Measurements from ENCODE around the gene DNAH14. TPM values are rescaled to one million over a fixed set of nuclear protein-coding genes. Genes with fewer than 3 reads are reported as not detected.
"Not testable (repeated sequence)": the region's sequence is repeated elsewhere in the genome, so short reads cannot be mapped to it uniquely, and the experiment has no call there.

Gene DNAH14
- total and polyA plus RNA-seq, 2 donors (not counting 1 experiment from before 2014, with no cell fraction given), result not detected

DNA sequence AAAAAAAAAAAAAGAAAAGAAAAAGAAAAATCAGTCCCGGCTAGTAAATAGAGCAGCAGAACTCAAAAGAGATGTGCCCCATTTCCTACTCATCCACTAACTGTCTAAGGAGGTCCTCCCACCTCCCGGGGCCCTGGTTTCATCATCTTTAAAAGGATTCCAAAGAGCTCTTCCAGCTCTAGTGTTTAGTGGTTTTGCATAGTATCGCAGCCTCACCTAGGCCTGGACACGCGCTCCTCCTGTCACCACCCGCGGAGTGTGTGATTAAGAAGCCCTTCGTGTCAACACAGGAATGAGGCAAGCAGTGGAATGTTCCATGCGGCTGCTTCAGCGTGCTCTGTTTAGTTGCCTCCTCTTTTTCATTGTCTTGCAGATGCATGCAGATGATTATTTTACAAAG is 449.4 kb downstream of the DNAH14 start:
- POLR2A ChIA-PET, result no interaction called here
- no peaks in the 10 kb centered on the region for H3K9me3 ChIP-seq (ENCODE audit: control extremely low read depth in 1 of 3, control insufficient read depth in 2 of 3, insufficient read depth in 1 of 3, low read length in 2 of 3)

GRCh38 chr1:225380691-225381090 is 451.2 kb downstream of the DNAH14 start:
- Histone ChIP-seq H3K4me2 (replicated peaks; ENCODE audit: low read depth, low read length, poor library complexity, severe bottlenecking) (no peak overlapping the region), H2AFZ (ENCODE audit: insufficient read depth, low read depth, low read length, poor library complexity, severe bottlenecking) (no peak overlapping the region), H3K36me3 (replicated peaks in 1 of 2; ENCODE audit: control extremely low read depth in 1 of 2, control insufficient read depth in 1 of 2, extremely low read depth in 1 of 2, insufficient read depth in 2 of 2, low read length in 1 of 2) (no peaks in the 10 kb centered on the region), H3K4me3 (ENCODE audit: control extremely low read depth in 1 of 5, extremely low read depth in 1 of 5, insufficient read depth in 1 of 5, low read depth in 2 of 5, low read length in 4 of 5) (no peak overlapping the region), H3K27ac (ENCODE audit: low read length in 2 of 2) (no peak overlapping the region), H3K9me3 (ENCODE audit: control extremely low read depth in 1 of 3, control insufficient read depth in 2 of 3, insufficient read depth in 1 of 3, low read length in 2 of 3) (no peaks in the 10 kb centered on the region), H3K79me2 (ENCODE audit: control insufficient read depth, insufficient read depth, low read length) (no peaks in the 10 kb centered on the region), H3K4me1 (ENCODE audit: control insufficient read depth in 2 of 2, insufficient read depth in 2 of 2, low read length in 2 of 2) (no peaks in the 10 kb centered on the region), H4K20me1 (ENCODE audit: control insufficient read depth, insufficient read depth, low read length, poor library complexity, severe bottlenecking) (no peaks in the 10 kb centered on the region), H3K9ac (ENCODE audit: low read length) (no peak overlapping the region), H3K27me3 (replicated peaks in 1 of 4; ENCODE audit: control extremely low read depth in 1 of 4, control insufficient read depth in 3 of 4, insufficient read depth in 4 of 4, low read length in 3 of 4) (no peaks in the 10 kb centered on the region)
- TF ChIP-seq EZH2 (IDR thresholded peaks at IDR 0.05; ENCODE audit: borderline replicate concordance, insufficient read depth, low read depth, low read length, poor library complexity, severe bottlenecking), result no peak
- TF ChIP-seq, protein P1, sequence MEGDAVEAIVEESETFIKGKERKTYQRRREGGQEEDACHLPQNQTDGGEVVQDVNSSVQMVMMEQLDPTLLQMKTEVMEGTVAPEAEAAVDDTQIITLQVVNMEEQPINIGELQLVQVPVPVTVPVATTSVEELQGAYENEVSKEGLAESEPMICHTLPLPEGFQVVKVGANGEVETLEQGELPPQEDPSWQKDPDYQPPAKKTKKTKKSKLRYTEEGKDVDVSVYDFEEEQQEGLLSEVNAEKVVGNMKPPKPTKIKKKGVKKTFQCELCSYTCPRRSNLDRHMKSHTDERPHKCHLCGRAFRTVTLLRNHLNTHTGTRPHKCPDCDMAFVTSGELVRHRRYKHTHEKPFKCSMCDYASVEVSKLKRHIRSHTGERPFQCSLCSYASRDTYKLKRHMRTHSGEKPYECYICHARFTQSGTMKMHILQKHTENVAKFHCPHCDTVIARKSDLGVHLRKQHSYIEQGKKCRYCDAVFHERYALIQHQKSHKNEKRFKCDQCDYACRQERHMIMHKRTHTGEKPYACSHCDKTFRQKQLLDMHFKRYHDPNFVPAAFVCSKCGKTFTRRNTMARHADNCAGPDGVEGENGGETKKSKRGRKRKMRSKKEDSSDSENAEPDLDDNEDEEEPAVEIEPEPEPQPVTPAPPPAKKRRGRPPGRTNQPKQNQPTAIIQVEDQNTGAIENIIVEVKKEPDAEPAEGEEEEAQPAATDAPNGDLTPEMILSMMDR (IDR thresholded peaks at IDR 0.05), result no peak
- DNase-seq (no peak), ATAC-seq (ENCODE audit: low read depth) (no peak)
- ChIA-PET POLR2A (no interaction called here), CTCF (no interaction called here)
- Mint-ChIP-seq H3K27me3 (no peaks in the 10 kb centered on the region), H3K27ac (no peak overlapping the region), H3K9me3 (ENCODE audit: insufficient read depth) (peaks cover 2% of the 10 kb centered on the region), H3K4me1 (no peaks in the 10 kb centered on the region), H3K4me3 (no peak overlapping the region)
- WGBS (ENCODE audit: insufficient coverage), result no CpG with 5 or more reads among the region's 1 CpG
- intact Hi-C loops (cut with micrococcal nuclease), result no loop called here

More for the DNA sequence above, 449.4 kb downstream of the DNAH14 start:
- intact Hi-C loops (cut with micrococcal nuclease), result no loop called here
- WGBS (ENCODE audit: insufficient coverage), result 93% methylated on average over 5 of the region's 10 CpGs
- no peak overlapping the region for H3K9ac ChIP-seq (ENCODE audit: low read length)
- H3K4me1 ChIP-seq (ENCODE audit: control insufficient read depth in 2 of 2, insufficient read depth in 2 of 2, low read length in 2 of 2), result no peaks in the 10 kb centered on the region
- ATAC-seq (ENCODE audit: low read depth), result no peak
- no peak overlapping the region for H3K4me2 ChIP-seq (replicated peaks; ENCODE audit: low read depth, low read length, poor library complexity, severe bottlenecking)
- DNase-seq, result no peak
- H3K79me2 ChIP-seq (ENCODE audit: control insufficient read depth, insufficient read depth, low read length), result no peaks in the 10 kb centered on the region
- no peak overlapping the region for H3K27ac Mint-ChIP-seq
- H2AFZ ChIP-seq (ENCODE audit: insufficient read depth, low read depth, low read length, poor library complexity, severe bottlenecking), result no peak overlapping the region
- TF ChIP-seq EZH2 (IDR thresholded peaks at IDR 0.05; ENCODE audit: borderline replicate concordance, insufficient read depth, low read depth, low read length, poor library complexity, severe bottlenecking), result no peak
- TF ChIP-seq, protein P1 (IDR thresholded peaks at IDR 0.05), result no peak
- H3K9me3 Mint-ChIP-seq (ENCODE audit: insufficient read depth), result peaks cover 2% of the 10 kb centered on the region
- no peak overlapping the region for H3K27ac ChIP-seq (ENCODE audit: low read length in 2 of 2)
- no peaks in the 10 kb centered on the region for H4K20me1 ChIP-seq (ENCODE audit: control insufficient read depth, insufficient read depth, low read length, poor library complexity, severe bottlenecking)
- no peaks in the 10 kb centered on the region for H3K4me1 Mint-ChIP-seq
- no peaks in the 10 kb centered on the region for H3K27me3 ChIP-seq (replicated peaks in 1 of 4; ENCODE audit: control extremely low read depth in 1 of 4, control insufficient read depth in 3 of 4, insufficient read depth in 4 of 4, low read length in 3 of 4)
- no peak overlapping the region for H3K4me3 Mint-ChIP-seq
- H3K36me3 ChIP-seq (replicated peaks in 1 of 2; ENCODE audit: control extremely low read depth in 1 of 2, control insufficient read depth in 1 of 2, extremely low read depth in 1 of 2, insufficient read depth in 2 of 2, low read length in 1 of 2), result no peaks in the 10 kb centered on the region
- no peaks in the 10 kb centered on the region for H3K27me3 Mint-ChIP-seq
- H3K4me3 ChIP-seq (ENCODE audit: control extremely low read depth in 1 of 5, extremely low read depth in 1 of 5, insufficient read depth in 1 of 5, low read depth in 2 of 5, low read length in 4 of 5), result no peak overlapping the region
- CTCF ChIA-PET, result no interaction called here

GRCh38 chr1:225386860-225387259 is 457.4 kb downstream of the DNAH14 start:
- H3K4me1 Mint-ChIP-seq; H3K4me3 ChIP-seq (ENCODE audit: control extremely low read depth in 1 of 5, extremely low read depth in 1 of 5, insufficient read depth in 1 of 5, low read depth in 2 of 5, low read length in 4 of 5); H3K9ac ChIP-seq (ENCODE audit: low read length); H3K9me3 Mint-ChIP-seq (ENCODE audit: insufficient read depth); DNase-seq; CTCF ChIA-PET; H3K9me3 ChIP-seq (ENCODE audit: control extremely low read depth in 1 of 3, control insufficient read depth in 2 of 3, insufficient read depth in 1 of 3, low read length in 2 of 3); H3K4me3 Mint-ChIP-seq; H2AFZ ChIP-seq (ENCODE audit: insufficient read depth, low read depth, low read length, poor library complexity, severe bottlenecking); H3K79me2 ChIP-seq (ENCODE audit: control insufficient read depth, insufficient read depth, low read length); H3K27ac ChIP-seq (ENCODE audit: low read length in 2 of 2); H3K4me2 ChIP-seq (replicated peaks; ENCODE audit: low read depth, low read length, poor library complexity, severe bottlenecking); H3K36me3 ChIP-seq (replicated peaks in 1 of 2; ENCODE audit: control extremely low read depth in 1 of 2, control insufficient read depth in 1 of 2, extremely low read depth in 1 of 2, insufficient read depth in 2 of 2, low read length in 1 of 2); H3K27me3 ChIP-seq (replicated peaks in 1 of 4; ENCODE audit: control extremely low read depth in 1 of 4, control insufficient read depth in 3 of 4, insufficient read depth in 4 of 4, low read length in 3 of 4); H3K4me1 ChIP-seq (ENCODE audit: control insufficient read depth in 2 of 2, insufficient read depth in 2 of 2, low read length in 2 of 2); POLR2A ChIA-PET; intact Hi-C loops (cut with micrococcal nuclease); ATAC-seq (ENCODE audit: low read depth); H4K20me1 ChIP-seq (ENCODE audit: control insufficient read depth, insufficient read depth, low read length, poor library complexity, severe bottlenecking); H3K27me3 Mint-ChIP-seq; H3K27ac Mint-ChIP-seq: not testable (repeated sequence)
- no CpG with 5 or more reads among the region's 3 CpGs for WGBS (ENCODE audit: insufficient coverage)

Measured in B cell (primary cell).